PC-3 (cell line): Measurements from ENCODE around the gene PLIN1.

Experiments
- CTCF ChIP-seq: fragments of 300-600 bp; sonication (generic); conservative IDR thresholded peaks from 2 replicates; pipeline ENCODE4 v1.5.1; 2017; ENCODE audit warnings: antibody characterized with exemption, low read depth, mild to moderate bottlenecking, low read length
- EZH2 ChIP-seq: fragments of 300-600 bp; sonication (generic); IDR thresholded peaks from one replicate; pipeline ENCODE4 v1.6.1; 2017; ENCODE audit warnings: antibody characterized with exemption, mild to moderate bottlenecking, low read length; ENCODE audit not compliant: unreplicated experiment

- TF ChIP-seq CTCF (no peak), EZH2 (no peak)
Observed at GRCh38 chr15:89685995-89686394, 6.8 kb upstream of the PLIN1 start.
